ENCODE measurements around the gene MRRF.

MRRF gene

GRCh38 chr9:122264360-122265148, at the start of gene MRRF, which contains the start of gene RBM18:
Gene MRRF, plus strand, starts transcription at chr9:122264882. Its CDS starts 6,010 bp downstream, at chr9:122270892.
Gene RBM18, minus strand, starts transcription at chr9:122264840. Its CDS starts 3,348 bp downstream, at chr9:122261492.
- peak; percentile 75 for DNase-seq (ENCODE audit: low read depth)

- no peak for DNase-seq (ENCODE audit: low read depth)
These were observed 49.0 kb upstream of the MRRF start for GRCh38 chr9:122215663-122216062.

GRCh38 chr9:122216138-122216797, 48.4 kb upstream of the MRRF start:
- DNase-seq (ENCODE audit: low read depth) = no peak

GRCh38 chr9:122216798-122217418, 47.8 kb upstream of the MRRF start:
- no peak for DNase-seq (ENCODE audit: low read depth)

- DNase-seq (ENCODE audit: low read depth) = no peak
These were observed 47.0 kb upstream of the MRRF start for GRCh38 chr9:122217640-122218039.

GRCh38 chr9:122218071-122218934, 46.4 kb upstream of the MRRF start:
- DNase-seq (ENCODE audit: low read depth) = no peak

- DNase-seq (ENCODE audit: low read depth) = no peak
These were observed 45.5 kb upstream of the MRRF start for GRCh38 chr9:122218935-122219855.

- no peak for DNase-seq (ENCODE audit: low read depth)
These were observed 44.6 kb upstream of the MRRF start for GRCh38 chr9:122219856-122220672.

- DNase-seq (ENCODE audit: low read depth) = no peak
These were observed 44.0 kb upstream of the MRRF start for GRCh38 chr9:122220673-122221182.

- DNase-seq (ENCODE audit: low read depth) = no peak
These were observed 43.4 kb upstream of the MRRF start for GRCh38 chr9:122221183-122221811.

- DNase-seq (ENCODE audit: low read depth) = no peak
These were observed 41.9 kb upstream of the MRRF start for GRCh38 chr9:122222791-122223190.

GRCh38 chr9:122223435-122223834, 41.2 kb upstream of the MRRF start:
- no peak for DNase-seq (ENCODE audit: low read depth)

- no peak for DNase-seq (ENCODE audit: low read depth)
These were observed 39.2 kb upstream of the MRRF start for GRCh38 chr9:122225312-122226141.

GRCh38 chr9:122226142-122226757, 38.4 kb upstream of the MRRF start:
- no peak for DNase-seq (ENCODE audit: low read depth)

GRCh38 chr9:122226758-122227574, 37.7 kb upstream of the MRRF start:
- DNase-seq (ENCODE audit: low read depth) = no peak

- no peak for DNase-seq (ENCODE audit: low read depth)
These were observed 37.1 kb upstream of the MRRF start for GRCh38 chr9:122227575-122227900.

GRCh38 chr9:122228191-122228567, 36.5 kb upstream of the MRRF start:
- no peak for DNase-seq (ENCODE audit: low read depth)
